ENCODE results near the gene TCF12.

TCF12 gene

GRCh38 chr15:57158589-57158988 lies 240.1 kb downstream of the TCF12 start:
- H3K4me2 ChIP-seq (ENCODE audit: insufficient read depth, low read length, poor library complexity, severe bottlenecking): no peak overlapping the region
- H3K27ac ChIP-seq (replicated peaks; ENCODE audit: low read length): no peak overlapping the region
- H3K18ac ChIP-seq (ENCODE audit: low read length): no peak overlapping the region
- no peak overlapping the region for H3K14ac ChIP-seq (ENCODE audit: low read length)
- no peak overlapping the region for H2BK15ac ChIP-seq (ENCODE audit: low read length)
- no peak for DNase-seq (ENCODE audit: low spot score)
- no peaks in the 10 kb centered on the region for H3K27me3 ChIP-seq (ENCODE audit: control insufficient read depth in 3 of 3, insufficient read depth in 3 of 3, low read depth in 1 of 3, low read length in 3 of 3)
- H3K36me3 ChIP-seq (replicated peaks in 1 of 2; ENCODE audit: control insufficient read depth in 2 of 2, insufficient read depth in 2 of 2, low read length in 2 of 2): peaks cover 0 to 2% of the 10 kb centered on the region in 2 donors
- H2BK12ac ChIP-seq (ENCODE audit: low read length): no peak overlapping the region
- H3K4me1 ChIP-seq (ENCODE audit: control insufficient read depth in 2 of 2, insufficient read depth in 1 of 2, low read depth in 1 of 2, low read length in 2 of 2): no peaks in the 10 kb centered on the region
- no peak overlapping the region for H3K9ac ChIP-seq (ENCODE audit: low read depth, low read length, poor library complexity)
- peaks cover 0 to 4% of the 10 kb centered on the region in 2 donors for H3K9me3 ChIP-seq (replicated peaks in 1 of 2; ENCODE audit: control insufficient read depth in 2 of 2, insufficient read depth in 1 of 2, low read depth in 1 of 2, low read length in 2 of 2)
- no peak overlapping the region for H2AK5ac ChIP-seq (ENCODE audit: low read depth, low read length)
- no peaks in the 10 kb centered on the region for H3K79me1 ChIP-seq (ENCODE audit: low read depth, low read length)
- no peak overlapping the region for H3K23ac ChIP-seq (ENCODE audit: low read depth, low read length, poor library complexity)
- no peak overlapping the region for H2BK120ac ChIP-seq (ENCODE audit: low read depth, low read length)
- no peak overlapping the region for H3K4me3 ChIP-seq (ENCODE audit: low read length in 2 of 2)
- H3K4ac ChIP-seq (ENCODE audit: low read length): no peak overlapping the region
- H2AFZ ChIP-seq (ENCODE audit: low read length): no peak overlapping the region
- no peak overlapping the region for H2BK5ac ChIP-seq (ENCODE audit: low read length)
- no peak overlapping the region for H4K8ac ChIP-seq (ENCODE audit: low read depth, low read length)
- no peak overlapping the region for H4K91ac ChIP-seq (ENCODE audit: low read depth, low read length, poor library complexity)

- no CpG with 5 or more reads among the region's 4 CpGs for WGBS, 2 donors (ENCODE audit: extremely low coverage in 2 of 2, insufficient read length in 2 of 2, insufficient replicate concordance in 1 of 2)
- no peak overlapping the region for H3K4me2 ChIP-seq (ENCODE audit: insufficient read depth, low read length, poor library complexity, severe bottlenecking)
- no peak overlapping the region for H3K9ac ChIP-seq (ENCODE audit: low read depth, low read length, poor library complexity)
- no peak overlapping the region for H3K4me3 ChIP-seq (ENCODE audit: low read length in 2 of 2)
- no peak overlapping the region for H2BK15ac ChIP-seq (ENCODE audit: low read length)
- no peaks in the 10 kb centered on the region for H3K4me1 ChIP-seq (ENCODE audit: control insufficient read depth in 2 of 2, insufficient read depth in 1 of 2, low read depth in 1 of 2, low read length in 2 of 2)
- no peak overlapping the region for H3K23ac ChIP-seq (ENCODE audit: low read depth, low read length, poor library complexity)
- H3K18ac ChIP-seq (ENCODE audit: low read length): no peak overlapping the region
- H2AK5ac ChIP-seq (ENCODE audit: low read depth, low read length): no peak overlapping the region
- H4K8ac ChIP-seq (ENCODE audit: low read depth, low read length): no peak overlapping the region
- H3K36me3 ChIP-seq (replicated peaks in 1 of 2; ENCODE audit: control insufficient read depth in 2 of 2, insufficient read depth in 2 of 2, low read length in 2 of 2): no peaks in the 10 kb centered on the region
- no peak overlapping the region for H3K14ac ChIP-seq (ENCODE audit: low read length)
- H3K27me3 ChIP-seq (ENCODE audit: control insufficient read depth in 3 of 3, insufficient read depth in 3 of 3, low read depth in 1 of 3, low read length in 3 of 3): no peaks in the 10 kb centered on the region
- no peak overlapping the region for H2BK12ac ChIP-seq (ENCODE audit: low read length)
- H2AFZ ChIP-seq (ENCODE audit: low read length): no peak overlapping the region
- no peak overlapping the region for H2BK5ac ChIP-seq (ENCODE audit: low read length)
- H3K79me1 ChIP-seq (ENCODE audit: low read depth, low read length): no peaks in the 10 kb centered on the region
- H3K9me3 ChIP-seq (replicated peaks in 1 of 2; ENCODE audit: control insufficient read depth in 2 of 2, insufficient read depth in 1 of 2, low read depth in 1 of 2, low read length in 2 of 2): peaks cover 0 to under 1% of the 10 kb centered on the region in 2 donors
- H3K4ac ChIP-seq (ENCODE audit: low read length): no peak overlapping the region
- H2BK120ac ChIP-seq (ENCODE audit: low read depth, low read length): no peak overlapping the region
- DNase-seq (ENCODE audit: low spot score): no peak
- H4K91ac ChIP-seq (ENCODE audit: low read depth, low read length, poor library complexity): no peak overlapping the region
- no peak overlapping the region for H3K27ac ChIP-seq (replicated peaks; ENCODE audit: low read length)
Observed at GRCh38 chr15:57158997-57159668, 240.7 kb downstream of the TCF12 start.

- Histone ChIP-seq H2AFZ (ENCODE audit: low read length) (no peak overlapping the region), H3K9me3 (replicated peaks in 1 of 2; ENCODE audit: control insufficient read depth in 2 of 2, insufficient read depth in 1 of 2, low read depth in 1 of 2, low read length in 2 of 2) (no peaks in the 10 kb centered on the region), H3K14ac (ENCODE audit: low read length) (no peak overlapping the region), H2BK12ac (ENCODE audit: low read length) (no peak overlapping the region), H3K4me2 (ENCODE audit: insufficient read depth, low read length, poor library complexity, severe bottlenecking) (no peak overlapping the region), H3K79me1 (ENCODE audit: low read depth, low read length) (no peaks in the 10 kb centered on the region), H2AK5ac (ENCODE audit: low read depth, low read length) (no peak overlapping the region), H2BK5ac (ENCODE audit: low read length) (no peak overlapping the region), H3K4ac (ENCODE audit: low read length) (no peak overlapping the region), H3K27ac (replicated peaks; ENCODE audit: low read length) (no peak overlapping the region), H4K91ac (ENCODE audit: low read depth, low read length, poor library complexity) (no peak overlapping the region), H3K27me3 (ENCODE audit: control insufficient read depth in 3 of 3, insufficient read depth in 3 of 3, low read depth in 1 of 3, low read length in 3 of 3) (no peaks in the 10 kb centered on the region), H3K4me3 (ENCODE audit: low read length in 2 of 2) (no peak overlapping the region), H4K8ac (ENCODE audit: low read depth, low read length) (no peak overlapping the region), H3K9ac (ENCODE audit: low read depth, low read length, poor library complexity) (no peak overlapping the region), H3K36me3 (replicated peaks in 1 of 2; ENCODE audit: control insufficient read depth in 2 of 2, insufficient read depth in 2 of 2, low read length in 2 of 2) (no peaks in the 10 kb centered on the region), H2BK15ac (ENCODE audit: low read length) (no peak overlapping the region), H3K23ac (ENCODE audit: low read depth, low read length, poor library complexity) (no peak overlapping the region), H3K4me1 (ENCODE audit: control insufficient read depth in 2 of 2, insufficient read depth in 1 of 2, low read depth in 1 of 2, low read length in 2 of 2) (no peaks in the 10 kb centered on the region), H2BK120ac (ENCODE audit: low read depth, low read length) (no peak overlapping the region), H3K18ac (ENCODE audit: low read length) (no peak overlapping the region)
- no peak for DNase-seq (ENCODE audit: low spot score)
Observed at GRCh38 chr15:57159767-57160166, 241.3 kb downstream of the TCF12 start.

- H3K27me3 ChIP-seq (ENCODE audit: control insufficient read depth in 3 of 3, insufficient read depth in 3 of 3, low read depth in 1 of 3, low read length in 3 of 3): no peaks in the 10 kb centered on the region
- H3K79me1 ChIP-seq (ENCODE audit: low read depth, low read length): no peaks in the 10 kb centered on the region
- WGBS, 2 donors (ENCODE audit: extremely low coverage in 2 of 2, insufficient read length in 2 of 2, insufficient replicate concordance in 1 of 2): no CpG with 5 or more reads among the region's 2 CpGs
- no peaks in the 10 kb centered on the region for H3K4me1 ChIP-seq (ENCODE audit: control insufficient read depth in 2 of 2, insufficient read depth in 1 of 2, low read depth in 1 of 2, low read length in 2 of 2)
- H3K4ac ChIP-seq (ENCODE audit: low read length): no peak overlapping the region
- H3K23ac ChIP-seq (ENCODE audit: low read depth, low read length, poor library complexity): no peak overlapping the region
- no peak overlapping the region for H3K27ac ChIP-seq (replicated peaks; ENCODE audit: low read length)
- H3K36me3 ChIP-seq (replicated peaks in 1 of 2; ENCODE audit: control insufficient read depth in 2 of 2, insufficient read depth in 2 of 2, low read length in 2 of 2): no peaks in the 10 kb centered on the region
- H2AFZ ChIP-seq (ENCODE audit: low read length): no peak overlapping the region
- H2BK120ac ChIP-seq (ENCODE audit: low read depth, low read length): no peak overlapping the region
- no peak overlapping the region for H4K8ac ChIP-seq (ENCODE audit: low read depth, low read length)
- H3K18ac ChIP-seq (ENCODE audit: low read length): no peak overlapping the region
- no peak overlapping the region for H2BK12ac ChIP-seq (ENCODE audit: low read length)
- H3K9me3 ChIP-seq (replicated peaks in 1 of 2; ENCODE audit: control insufficient read depth in 2 of 2, insufficient read depth in 1 of 2, low read depth in 1 of 2, low read length in 2 of 2): no peaks in the 10 kb centered on the region
- no peak overlapping the region for H2AK5ac ChIP-seq (ENCODE audit: low read depth, low read length)
- H3K4me3 ChIP-seq (ENCODE audit: low read length in 2 of 2): no peak overlapping the region
- no peak for DNase-seq (ENCODE audit: low spot score)
- no peak overlapping the region for H3K9ac ChIP-seq (ENCODE audit: low read depth, low read length, poor library complexity)
- no peak overlapping the region for H3K4me2 ChIP-seq (ENCODE audit: insufficient read depth, low read length, poor library complexity, severe bottlenecking)
- no peak overlapping the region for H4K91ac ChIP-seq (ENCODE audit: low read depth, low read length, poor library complexity)
- no peak overlapping the region for H2BK5ac ChIP-seq (ENCODE audit: low read length)
- no peak overlapping the region for H3K14ac ChIP-seq (ENCODE audit: low read length)
- no peak overlapping the region for H2BK15ac ChIP-seq (ENCODE audit: low read length)
Observed at GRCh38 chr15:57160823-57161560, 242.5 kb downstream of the TCF12 start.

All from neuronal stem cell (in vitro differentiated cells).